HG03571 (cell line): ENCODE data around the gene PLET1.

Source experiments
- ATAC-seq: cut with Tn5 transposase; IDR thresholded peaks from one replicate; pipeline ENCODE4 v1.9.1; 2021; ENCODE audit not compliant: unreplicated experiment

The PLET1 gene

DNA sequence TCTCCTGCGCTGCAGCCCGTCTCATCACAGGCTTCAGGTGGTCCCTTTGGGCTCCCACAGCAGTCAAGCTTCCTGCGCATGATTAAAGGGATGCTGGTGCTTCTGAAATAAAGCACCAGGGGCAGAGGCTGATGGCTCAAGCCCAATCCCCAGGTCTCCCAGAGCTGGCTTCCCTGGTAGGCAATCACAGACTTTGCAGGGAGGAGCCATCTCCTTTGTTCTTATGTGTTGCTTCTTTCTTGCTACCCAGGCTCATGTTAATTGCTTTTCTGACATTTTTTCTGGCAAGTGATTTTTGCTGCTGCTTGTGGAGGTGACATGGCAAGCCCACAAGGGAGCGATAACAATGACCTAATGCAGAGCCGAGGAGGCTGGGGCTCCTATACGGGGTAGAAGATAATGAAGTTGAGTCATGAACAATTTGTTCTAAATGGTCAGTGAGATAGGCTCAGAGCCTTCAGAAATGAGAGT is 25.2 kb upstream of the PLET1 start:
- ATAC-seq = no peak

DNA sequence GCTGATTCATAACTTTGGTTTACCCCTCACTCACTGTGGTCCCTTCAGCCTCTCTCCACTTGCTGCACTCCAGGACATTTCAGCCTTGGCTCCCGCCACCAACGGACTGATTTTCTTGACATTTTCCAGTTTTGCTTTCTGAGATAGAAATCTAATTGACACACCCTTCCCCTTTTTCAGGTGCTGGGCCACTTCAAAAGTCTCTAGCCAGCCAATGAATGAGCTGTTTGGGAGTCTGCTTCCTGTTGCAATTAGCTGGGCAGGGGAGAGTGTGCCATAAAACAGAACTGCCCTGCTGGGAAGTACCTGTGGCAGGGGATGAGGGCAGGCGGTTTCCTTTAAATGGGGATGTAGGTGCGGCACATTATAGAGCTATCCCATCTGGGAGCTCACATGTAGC is 21.1 kb upstream of the PLET1 start:
- no peak for ATAC-seq

DNA sequence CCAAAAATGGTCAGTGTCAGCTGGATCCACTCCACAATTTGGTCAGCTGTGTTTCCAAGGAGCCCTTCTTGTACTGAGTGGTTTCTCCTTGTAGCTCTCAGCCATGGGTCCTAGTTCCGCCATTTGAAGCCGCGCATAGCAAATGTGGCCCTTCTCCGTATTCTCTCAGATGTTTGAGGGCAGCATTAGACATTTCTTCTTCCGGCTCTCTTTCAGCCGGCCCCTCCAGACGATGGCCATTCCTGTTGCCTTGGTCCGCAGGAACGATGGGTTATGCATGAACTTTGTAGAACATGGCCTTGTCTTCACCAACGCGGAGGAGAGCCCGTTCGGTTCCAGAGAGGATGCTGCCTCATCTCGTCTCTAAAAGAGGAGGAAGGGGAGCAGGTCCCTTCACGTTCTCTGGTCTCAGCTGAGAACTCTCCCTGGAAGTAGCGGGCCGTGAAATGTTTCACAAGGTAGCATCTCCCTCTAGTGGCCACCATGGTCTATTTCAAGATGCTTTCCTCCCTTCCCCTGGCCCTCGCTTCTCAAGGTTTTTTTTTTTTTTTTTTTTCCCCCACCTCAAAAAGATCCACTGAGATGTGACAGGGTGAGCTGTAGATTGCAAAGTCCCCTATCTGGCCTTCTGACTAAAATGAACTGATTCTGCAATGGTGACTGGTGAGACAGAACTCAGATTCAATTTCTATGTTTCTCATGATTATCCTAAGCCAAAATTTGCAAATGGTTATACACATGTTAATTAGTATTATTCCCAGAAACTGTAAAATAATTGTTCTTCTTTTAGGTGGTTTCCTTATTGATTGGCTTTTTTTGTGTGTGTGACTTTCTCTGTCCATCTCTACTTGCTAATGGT is 19.8 kb upstream of the PLET1 start:
- ATAC-seq = peak; percentile 89

DNA sequence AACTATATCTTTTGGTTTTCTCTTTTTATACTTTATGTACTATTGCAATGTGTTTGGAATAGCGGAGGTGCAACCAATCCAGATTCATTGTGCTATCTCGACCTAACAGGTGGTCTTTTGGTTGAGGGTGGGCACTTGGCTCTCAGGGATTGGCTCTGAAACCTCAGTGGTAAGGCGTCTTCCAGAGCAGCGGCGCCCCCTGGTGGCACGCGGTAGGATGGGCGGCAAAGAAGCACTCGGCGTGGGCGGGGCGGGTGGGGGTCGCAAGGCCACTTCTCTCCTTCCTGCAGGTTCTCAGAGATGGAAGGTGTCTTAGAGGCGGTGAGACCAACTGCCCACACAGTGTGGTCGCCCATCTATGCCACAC is 19.2 kb upstream of the PLET1 start:
- ATAC-seq = peak; percentile 34

DNA sequence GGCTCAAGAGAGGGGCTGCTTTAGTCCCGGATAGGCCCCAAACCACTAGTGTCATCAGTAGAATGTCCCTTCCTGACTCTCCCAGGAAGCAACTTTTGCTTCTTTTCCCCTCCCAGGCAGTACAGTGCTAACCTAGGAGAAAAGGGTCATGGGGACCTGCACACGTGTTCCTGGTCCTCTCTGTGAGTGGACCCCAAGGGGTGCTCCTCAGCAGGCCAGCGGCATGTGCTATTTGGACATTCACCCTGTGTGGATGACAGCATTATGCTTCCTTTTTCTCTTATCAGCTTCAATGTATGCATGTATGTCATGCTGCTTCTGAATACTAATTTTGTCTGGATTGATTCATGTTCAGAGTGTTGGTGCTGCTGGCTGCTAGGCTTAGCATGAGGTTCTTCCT is 18.1 kb upstream of the PLET1 start:
- no peak for ATAC-seq

DNA sequence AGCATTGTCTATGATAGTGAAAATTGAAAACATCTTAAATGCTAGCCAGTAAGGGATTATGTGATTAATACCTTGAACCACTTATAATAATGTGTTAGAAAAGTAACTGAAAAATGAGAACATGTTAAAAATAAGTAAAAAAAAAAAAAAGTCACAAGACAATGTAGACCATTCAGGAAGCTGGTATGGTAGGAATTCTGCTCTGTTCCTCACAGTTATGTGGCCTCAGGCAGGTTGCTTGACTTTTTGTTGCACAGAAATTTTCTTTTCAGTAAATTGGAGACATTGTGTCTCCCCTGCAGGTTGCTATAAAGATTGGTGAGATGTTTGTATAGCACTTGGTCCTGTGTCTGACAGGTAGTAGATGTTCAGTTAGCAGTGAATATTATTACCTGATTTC is 17.3 kb upstream of the PLET1 start:
- no peak for ATAC-seq

DNA sequence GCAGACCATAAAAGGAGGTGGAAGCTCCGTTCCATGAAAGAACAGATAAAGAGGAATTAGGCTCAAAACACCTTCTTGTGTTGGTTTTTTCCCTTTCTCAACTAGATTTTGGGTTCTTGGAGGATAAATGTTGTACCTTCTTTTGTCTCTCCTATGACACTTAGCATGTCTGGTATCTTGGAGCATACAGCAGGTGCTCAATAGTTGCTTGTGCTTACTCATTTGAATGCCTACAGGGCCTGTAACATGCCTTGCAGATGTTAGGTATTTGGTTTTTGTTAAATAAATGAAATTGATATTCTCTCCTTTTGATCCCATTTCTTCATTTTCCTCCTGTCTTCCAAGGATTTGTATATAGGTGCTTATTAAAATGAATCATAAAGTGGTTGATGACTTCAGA is 16.4 kb upstream of the PLET1 start:
- ATAC-seq = no peak

DNA sequence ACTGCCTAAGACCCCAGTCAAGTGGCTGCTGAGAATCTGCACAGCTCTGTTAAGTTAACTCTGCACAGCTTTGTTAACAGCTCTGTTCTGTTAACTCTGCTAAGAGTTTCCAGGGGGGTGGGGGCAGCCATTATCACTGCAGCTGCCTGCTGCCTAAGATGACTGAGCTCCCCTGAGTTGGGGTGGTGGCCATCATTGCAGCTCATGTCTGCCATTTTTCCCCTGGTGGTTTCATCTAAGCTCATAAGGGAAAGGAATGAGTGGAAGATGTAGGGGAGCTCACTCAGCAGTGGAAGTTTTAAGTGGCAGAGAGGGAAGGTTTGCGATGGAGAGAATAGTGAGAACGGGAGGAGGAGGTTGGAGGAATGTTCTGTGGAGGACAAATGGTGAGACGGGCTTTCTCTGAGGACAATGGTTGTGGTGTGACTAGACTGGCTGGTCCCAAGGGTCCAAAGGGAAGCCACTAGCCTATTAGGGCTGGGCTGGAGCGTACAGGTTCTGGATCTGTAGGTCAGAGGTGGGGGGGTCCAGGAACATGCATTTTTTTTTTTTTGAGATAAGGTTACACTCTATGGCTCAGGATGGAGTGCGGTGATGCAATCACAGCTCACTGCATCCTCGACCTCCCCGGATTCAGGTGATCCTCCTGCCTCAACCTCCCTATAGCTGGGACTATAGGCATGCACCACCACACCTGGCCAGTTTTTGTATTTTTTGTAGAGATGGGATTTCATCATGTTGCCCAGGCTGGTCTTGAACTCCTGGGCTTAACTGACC is 13.5 kb upstream of the PLET1 start:
- no peak for ATAC-seq

DNA sequence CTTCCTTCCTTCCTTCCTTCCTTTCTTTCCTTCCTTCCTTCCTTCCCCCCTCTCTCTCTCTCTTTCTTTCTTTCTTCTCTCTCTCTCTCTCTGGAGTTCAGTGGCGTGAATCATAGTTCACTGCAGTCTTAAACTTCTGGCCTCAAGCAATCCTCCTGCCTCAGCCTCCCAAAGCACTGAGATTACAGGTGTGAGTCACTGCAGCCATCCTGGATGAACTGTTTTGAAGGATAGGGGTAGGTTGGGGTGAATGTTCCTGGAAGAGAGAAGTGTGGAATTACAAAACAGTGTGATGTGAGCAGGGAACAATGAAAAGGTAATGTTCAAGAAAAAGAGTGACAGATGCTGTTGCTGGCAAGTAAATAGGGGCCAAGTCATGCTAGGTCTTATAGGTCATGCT is 12.4 kb upstream of the PLET1 start:
- no peak for ATAC-seq

DNA sequence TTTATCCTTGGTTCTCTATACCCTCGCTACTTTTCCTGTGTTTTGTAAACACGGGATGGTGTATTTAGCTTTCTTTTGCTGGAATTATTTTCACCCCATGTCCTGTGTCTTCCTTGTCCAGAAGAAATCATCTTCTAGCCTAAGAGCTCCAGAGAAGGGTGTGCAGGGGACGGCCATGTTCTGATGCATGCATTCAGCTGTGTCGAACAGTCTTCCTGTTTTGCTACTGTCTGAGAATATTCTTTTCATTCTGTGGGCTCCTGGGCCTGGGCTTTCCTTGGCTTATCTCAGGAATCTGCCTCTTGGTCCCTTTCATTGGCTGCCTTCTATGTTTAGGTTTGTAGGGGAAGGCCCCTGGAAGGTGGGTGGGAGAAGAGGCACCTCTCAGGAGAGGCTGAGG is 10.6 kb upstream of the PLET1 start:
- ATAC-seq = no peak

DNA sequence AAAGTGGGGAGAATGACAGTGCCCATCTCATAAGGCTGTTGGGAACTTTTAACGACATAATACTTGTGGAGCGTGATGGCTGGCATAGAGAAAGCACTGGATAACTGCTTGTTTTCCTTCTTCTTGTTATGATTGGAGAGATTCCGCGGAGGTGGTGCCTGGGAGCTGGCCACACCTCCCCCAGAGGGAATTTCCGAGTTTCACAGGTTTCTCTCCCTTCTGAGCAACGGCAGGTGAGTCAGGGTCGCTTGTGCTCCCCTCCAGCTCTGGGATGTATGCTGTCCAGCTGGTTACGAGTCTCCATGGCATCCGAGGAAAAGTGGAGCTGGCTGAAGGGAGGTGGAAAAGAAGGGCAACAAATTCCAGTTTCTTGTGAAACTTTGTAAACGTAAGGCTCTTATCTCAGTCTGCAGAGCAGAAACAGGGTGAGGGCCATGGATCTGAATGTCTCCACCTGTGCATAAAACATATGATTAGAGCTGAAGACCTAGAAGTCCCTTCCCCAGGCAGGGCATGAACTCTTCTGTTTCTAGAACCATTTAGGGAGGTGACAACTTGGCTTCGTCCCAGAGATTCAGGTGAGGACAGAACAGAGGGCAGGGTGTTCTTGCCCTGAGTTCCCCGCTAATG is 10.0 kb upstream of the PLET1 start:
- no peak for ATAC-seq

DNA sequence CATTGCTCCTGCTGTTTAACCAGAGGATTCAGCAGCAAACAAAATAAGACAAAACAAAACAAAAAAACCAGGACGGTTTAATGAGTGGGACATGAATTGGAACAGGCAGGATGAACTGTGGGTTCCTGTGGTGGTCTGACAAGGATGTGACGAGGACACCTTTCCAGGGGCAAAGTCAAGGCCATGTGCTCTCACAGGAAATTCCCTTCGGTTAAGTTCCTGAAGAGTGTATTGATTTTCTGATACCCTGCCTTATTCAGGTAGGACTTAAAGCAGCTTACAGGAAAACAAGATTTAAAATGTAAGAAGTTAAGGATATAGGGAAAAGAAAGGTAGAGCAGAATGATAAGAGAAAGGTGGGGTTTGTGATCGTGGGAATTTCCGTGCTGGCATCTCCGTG is 8.5 kb upstream of the PLET1 start:
- no peak for ATAC-seq

DNA sequence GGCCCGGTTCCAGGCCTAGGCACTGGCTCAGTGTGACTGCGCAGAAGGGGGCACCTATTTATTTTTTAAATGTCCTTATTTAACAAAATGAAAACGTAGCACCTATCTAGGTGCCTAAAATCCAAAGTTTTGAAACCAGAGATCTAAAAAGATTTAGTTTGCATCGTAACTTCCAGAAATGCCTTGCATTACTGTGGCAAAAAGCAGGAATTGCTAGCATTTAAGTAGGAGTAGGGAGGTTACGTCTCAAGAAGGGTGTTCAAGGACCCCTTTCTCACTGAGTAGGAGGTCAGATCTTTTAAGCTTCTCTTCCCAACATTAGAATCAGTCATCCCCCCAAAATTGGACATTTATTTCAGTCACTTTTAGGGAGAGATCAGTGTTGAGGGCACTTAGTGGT is 7.7 kb upstream of the PLET1 start:
- ATAC-seq = no peak

DNA sequence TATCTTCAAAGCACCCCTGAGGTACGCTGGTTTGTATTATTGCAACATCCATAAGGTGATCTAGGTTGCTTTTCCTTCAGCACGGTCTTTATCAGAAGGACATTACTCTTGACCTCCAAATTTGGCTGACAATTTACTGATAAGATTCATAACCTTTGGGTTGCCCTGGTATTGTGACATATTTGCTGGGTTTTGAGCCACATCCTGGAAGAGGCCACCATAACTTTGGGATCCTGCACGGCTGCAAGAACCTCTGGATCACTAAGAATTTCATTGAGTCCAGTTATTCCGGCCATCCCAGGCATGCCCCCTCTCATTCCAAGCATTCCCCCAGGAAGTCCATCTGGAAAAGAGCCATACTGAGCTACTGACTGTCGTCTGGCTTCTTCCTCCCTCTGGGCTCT is 6.5 kb upstream of the PLET1 start:
- ATAC-seq = no peak

DNA sequence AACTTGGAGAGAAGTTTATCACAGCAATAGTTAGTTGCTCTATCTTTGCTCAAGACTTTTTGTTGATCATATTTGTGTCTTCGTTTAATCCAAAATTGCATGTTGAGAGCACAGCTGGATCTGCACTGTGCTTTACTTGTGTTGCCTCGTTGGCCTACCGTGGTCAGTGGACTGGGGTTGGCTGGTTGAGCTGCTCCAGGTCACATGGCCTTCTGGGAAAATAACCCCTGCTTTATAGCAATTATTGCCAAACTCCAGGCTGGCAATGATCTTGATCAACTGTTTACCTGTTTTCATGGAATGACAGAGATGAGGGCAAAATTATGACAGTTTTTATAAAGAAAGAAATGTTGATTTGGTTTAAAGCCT is 5.7 kb upstream of the PLET1 start:
- ATAC-seq = no peak

DNA sequence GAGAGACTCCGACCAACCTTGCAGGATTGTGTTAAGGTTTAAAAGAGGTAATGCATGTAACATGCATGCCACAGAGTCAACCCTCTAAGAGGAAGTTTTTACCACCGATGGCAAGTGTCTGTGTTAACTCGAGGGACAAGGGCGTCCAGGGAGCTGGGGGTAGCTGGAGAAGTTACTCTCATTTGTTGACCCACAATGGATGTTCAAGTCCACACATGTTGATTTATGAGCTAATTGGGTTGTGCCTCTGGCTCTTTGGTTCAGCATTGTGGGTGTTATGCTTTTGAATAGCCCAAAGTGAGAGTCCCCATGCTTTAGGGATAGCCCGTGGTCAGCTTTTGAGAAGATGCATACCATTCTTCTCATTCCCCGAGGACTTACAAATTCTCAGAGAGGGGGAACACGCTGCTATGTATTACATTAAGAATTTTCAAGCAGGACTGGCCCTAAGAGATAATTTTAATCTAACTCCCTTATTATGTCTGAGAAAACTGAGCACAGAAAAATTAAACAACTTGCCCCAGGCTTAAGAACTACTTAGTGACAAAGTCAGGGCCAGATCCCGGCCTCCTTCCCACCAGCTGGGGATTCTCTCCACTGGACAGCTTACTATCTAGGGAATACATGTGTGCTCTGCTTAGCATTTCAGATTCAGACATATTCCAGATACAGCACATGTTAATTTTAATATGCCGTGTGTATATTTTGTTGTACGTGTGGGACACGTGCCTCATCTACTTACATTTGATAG is 5.2 kb upstream of the PLET1 start:
- no peak for ATAC-seq

DNA sequence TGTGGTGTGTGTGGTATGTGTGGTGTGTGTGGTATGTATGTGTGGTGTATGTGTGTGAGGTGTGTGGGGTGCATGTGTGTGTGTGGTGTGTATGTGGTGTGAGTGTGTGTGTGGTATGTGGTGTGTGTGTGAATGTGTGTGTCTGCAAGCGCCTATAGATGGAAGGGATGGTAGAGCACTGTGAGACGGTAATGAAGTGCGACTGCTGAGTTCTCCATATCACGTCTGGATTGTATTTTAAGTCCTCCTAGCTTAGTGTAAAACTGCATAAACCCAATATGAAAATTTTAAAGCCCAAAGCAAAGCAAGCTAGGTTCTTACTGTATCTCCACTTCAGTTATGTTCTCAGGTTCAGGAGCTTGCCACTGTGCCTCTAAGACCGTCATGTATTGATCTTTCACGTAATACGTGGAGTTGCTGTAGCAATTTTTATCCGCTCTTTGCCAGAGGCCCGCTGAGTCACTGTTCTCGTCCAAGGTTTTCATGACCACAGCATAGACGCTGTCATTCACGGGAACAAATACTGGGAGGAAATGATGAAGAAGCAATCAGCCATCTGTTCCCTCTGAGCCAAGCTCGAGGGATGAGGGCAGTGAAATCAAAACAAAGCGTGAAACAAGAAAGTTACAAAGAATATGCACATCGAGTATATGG is 5.5 kb downstream of the PLET1 start:
- ATAC-seq = no peak

DNA sequence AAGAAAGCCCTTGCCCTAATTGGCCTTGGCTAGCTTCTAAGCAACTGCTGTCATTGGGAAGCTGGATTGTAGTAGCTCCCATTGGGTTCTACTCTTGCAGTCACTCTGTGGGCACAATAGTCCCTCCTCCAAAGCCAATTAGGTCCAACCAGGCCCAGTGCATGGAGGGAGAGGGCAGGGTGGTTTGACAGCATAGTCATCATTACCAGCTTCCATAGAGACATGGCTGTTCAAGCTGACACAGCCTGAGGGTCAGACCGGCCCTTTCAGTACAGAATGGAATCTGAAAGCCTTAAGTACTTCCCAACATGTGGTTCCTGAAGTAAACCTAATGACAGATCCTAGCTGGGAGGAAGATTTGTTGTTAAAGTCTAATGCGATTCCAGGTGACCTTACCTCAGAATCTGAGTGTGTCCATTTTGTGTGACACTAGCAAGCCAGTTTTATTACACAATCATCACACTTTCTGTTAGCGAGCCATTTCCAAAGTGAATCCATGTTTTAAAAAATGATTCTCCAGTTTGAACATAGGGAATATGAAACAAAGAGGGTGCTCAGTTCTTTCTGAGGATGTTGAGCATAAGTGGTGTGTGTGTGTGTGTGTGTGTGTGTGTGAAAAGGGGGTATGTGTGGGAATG is 6.9 kb downstream of the PLET1 start:
- no peak for ATAC-seq

DNA sequence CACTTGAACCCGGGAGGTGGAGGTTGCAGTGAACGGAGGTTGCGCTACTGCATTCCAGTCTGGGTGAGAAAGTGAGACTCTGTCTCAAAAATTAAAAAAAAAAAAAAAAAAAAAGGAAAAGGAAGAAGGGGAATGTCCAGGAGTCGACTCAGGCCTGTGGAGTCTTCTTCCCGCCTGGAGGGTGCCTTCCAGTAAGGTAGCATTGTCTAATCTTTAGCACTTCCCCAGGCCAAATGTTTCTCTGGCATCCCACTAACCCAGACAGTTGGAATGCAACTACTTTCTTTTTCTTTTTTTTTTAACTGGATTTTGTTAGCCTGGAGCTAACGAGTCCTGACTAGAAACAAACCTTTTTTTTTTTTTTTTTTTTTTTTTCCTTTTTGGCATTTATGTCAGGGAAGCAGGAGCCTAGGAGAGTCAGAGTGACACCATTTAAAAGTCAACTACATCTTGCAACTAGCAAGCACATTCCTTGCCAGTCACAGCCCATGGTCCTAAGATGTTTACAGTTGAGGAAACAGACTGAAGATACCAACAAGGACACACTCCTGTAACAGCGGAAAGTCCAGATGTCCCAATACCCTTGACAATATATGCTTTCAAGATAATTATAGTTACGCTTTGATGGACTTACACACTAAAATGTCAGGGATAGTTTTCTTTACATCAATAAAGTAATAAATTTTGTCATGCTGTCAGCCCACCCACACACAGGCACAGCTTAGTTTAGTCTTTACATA is 10.6 kb downstream of the PLET1 start:
- no peak for ATAC-seq

DNA sequence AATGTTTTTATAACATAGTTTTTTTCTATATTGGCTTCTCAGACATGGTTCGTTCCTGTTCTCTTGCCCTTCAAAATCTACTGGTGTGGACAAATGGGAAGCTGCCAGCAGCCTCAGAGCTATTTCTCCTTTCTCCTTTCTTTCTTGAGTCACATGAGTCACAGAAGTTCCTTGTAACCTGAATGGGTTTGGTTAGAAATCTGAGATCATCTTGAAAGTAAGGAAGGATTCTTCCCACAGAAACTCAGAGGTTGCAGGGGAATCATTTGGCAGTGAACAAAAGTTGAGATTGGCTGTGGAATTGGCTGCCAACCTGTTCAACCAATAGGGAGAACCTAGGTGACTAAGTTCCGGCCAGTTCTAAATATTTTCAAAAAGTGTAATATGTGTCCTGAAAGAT is 12.5 kb downstream of the PLET1 start:
- ATAC-seq = no peak
